Astrocyte of the spinal cord (primary cell): ENCODE data around the gene ADAD2.

ENCODE experiments used
- DNase-seq: peaks from one replicate; pipeline ENCODE4 v3.0.0; 2011; ENCODE audit warnings: low read depth, low spot score
- H3K4me3 ChIP-seq: 2 replicates; pipeline ENCODE4 v1.5.1; 2011; ENCODE audit warnings: low read depth, mild to moderate bottlenecking, low read length, moderate library complexity
- in situ Hi-C: cut with HindIII; loops from 2 replicates; pipeline ENCODE4 v1.10.0; 2017; ENCODE audit warnings: low sequenced_read_pairs
- TF ChIP-seq, protein P1 (sequence below): IDR thresholded peaks from 2 replicates; pipeline ENCODE4 v1.5.1; 2012; ENCODE audit warnings: low read depth, mild to moderate bottlenecking, low read length, inconsistent platforms

Gene ADAD2

DNA sequence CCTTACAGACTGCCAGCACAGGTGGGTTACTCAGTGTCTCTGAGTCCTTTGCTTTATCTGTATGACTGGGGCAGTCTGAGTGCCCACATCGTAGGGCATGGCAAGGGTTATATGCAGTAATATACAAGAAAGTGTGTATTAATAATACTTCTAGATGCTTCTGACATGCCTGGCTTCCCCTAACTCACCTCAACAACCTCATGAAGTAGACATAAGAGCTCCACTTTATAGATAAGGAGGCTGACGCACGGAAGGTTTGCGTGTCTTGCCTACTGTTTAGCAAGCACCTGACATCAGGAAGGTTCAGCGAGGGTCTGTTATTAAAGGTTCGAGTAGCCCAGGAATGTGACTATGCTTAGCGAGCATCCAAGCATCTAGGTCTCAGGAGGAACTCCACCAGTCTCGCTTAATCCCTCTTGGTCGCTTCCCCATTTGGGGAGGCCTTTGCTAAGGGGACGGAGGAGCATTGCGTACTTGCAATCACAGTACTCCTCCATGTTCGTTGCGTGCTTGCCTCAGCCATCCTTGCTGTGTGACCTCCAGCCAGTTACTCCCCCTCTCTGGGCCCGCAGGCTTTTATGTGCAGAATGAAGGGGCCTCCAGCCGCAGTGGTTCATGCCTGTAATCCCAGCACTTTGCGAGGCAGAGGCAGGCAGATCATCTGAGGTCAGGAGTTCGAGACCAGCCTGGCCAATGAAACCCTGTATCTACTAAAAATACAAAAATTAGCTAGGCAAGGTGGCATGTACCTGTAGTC lies 47.2 kb downstream of the ADAD2 start:
- H3K4me3 ChIP-seq: no peak overlapping the region
- no peak for DNase-seq
- in situ Hi-C loops: no loop called here
- TF ChIP-seq, protein P1, sequence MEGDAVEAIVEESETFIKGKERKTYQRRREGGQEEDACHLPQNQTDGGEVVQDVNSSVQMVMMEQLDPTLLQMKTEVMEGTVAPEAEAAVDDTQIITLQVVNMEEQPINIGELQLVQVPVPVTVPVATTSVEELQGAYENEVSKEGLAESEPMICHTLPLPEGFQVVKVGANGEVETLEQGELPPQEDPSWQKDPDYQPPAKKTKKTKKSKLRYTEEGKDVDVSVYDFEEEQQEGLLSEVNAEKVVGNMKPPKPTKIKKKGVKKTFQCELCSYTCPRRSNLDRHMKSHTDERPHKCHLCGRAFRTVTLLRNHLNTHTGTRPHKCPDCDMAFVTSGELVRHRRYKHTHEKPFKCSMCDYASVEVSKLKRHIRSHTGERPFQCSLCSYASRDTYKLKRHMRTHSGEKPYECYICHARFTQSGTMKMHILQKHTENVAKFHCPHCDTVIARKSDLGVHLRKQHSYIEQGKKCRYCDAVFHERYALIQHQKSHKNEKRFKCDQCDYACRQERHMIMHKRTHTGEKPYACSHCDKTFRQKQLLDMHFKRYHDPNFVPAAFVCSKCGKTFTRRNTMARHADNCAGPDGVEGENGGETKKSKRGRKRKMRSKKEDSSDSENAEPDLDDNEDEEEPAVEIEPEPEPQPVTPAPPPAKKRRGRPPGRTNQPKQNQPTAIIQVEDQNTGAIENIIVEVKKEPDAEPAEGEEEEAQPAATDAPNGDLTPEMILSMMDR: no peak

DNA sequence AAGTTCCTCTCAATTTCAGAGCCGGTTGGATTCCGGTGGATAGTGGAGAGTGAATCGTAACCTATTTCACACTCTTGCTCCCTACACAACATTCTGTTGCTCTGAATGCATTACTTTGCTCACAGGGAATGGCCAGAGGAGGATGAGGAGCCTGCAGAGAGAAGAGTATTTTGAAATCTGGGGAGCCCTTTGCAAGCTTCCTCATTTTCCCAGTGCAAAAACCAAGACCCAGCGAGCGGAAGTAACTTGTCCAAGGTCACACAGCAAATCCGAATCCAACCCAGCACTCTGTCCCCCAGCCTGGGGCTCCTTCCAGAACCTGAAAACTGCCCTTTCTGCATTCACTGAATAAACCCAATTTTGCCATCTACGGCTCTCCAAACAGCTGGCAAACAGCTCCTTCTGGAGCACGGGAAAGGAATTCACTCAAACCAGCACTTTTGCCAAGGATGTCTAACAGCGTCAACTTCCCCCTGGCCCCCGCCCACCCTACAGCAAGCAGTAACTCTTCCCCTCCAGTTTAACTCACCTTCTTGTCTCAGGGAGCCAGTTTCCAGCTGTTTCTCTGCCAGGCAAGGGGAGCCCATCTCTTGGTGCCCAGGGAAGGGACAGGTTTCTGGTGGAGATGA lies 48.3 kb downstream of the ADAD2 start:
- DNase-seq: no peak
- in situ Hi-C loops: no loop called here
- H3K4me3 ChIP-seq: no peak overlapping the region
- TF ChIP-seq, protein P1: no peak

DNA sequence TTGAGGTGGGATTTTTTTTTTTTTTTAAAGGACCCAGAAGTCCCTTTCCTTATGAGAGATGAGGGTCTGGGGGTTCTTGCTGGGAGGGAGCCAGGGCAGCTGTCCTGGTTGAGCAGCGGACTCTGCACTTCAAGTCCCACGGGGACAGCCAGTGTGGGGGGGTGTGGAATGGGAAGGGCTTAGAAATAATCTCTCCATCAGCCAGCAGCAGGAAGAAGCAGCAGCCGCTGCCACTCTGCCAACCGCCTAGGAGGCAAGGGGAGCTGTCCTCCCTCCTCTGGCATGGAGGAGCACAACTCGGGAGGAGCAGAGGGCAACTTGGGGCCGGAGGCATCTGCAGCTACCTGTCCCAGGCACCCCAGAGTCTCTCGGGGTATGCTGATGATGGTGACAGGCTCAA lies 49.0 kb downstream of the ADAD2 start, which contains the start of gene KCNG4:
KCNG4 (minus strand) TSS at position 104 of the 400 bp plus-strand sequence. CDS start 2,527 bp downstream, outside the sequence.
- in situ Hi-C loops: no loop called here
- DNase-seq: no peak
- H3K4me3 ChIP-seq: no peak within 1 kb of the TSS
- TF ChIP-seq, protein P1: no peak

DNA sequence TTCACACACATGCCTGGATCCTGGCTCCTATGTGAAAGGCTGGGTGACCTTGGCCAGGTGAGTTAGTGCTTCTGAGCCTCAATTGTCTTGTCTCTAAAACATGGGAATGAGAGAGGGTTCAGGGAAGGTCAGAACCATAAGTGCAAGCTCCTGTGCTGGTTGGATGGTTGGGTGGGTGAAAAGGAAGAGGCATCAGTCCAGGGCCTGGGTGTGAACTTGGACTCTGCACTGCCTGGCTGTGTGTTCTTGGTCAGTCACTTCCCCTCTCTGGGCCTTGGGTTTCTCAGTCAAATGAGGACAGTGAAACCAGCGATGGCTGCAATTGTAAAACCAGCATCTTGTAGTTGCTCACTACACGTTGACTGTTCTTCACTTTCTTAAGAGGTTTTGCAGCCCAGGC lies 49.5 kb downstream of the ADAD2 start:
- no peak for DNase-seq
- in situ Hi-C loops: no loop called here
- H3K4me3 ChIP-seq: no peak overlapping the region
- TF ChIP-seq, protein P1: no peak

DNA sequence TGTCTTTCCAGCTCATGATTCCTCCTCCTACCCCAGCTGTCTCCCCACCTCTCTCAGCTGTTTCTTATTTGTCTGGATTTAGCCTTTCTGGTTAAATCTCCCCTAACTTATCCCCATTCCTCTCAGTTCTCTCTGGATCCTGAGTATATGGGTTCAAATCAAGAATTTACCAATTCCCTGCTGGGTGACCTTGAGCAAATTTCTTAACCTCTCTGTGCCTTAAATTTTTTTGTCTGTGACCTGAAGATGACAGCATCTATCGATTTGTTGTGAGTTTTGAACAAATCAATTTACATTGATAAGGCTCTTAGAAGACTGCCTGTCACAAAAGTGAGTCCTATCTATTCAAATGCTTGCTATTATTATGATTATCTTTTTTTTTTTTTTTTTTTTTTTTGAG lies 50.8 kb downstream of the ADAD2 start:
- in situ Hi-C loops: no loop called here

DNA sequence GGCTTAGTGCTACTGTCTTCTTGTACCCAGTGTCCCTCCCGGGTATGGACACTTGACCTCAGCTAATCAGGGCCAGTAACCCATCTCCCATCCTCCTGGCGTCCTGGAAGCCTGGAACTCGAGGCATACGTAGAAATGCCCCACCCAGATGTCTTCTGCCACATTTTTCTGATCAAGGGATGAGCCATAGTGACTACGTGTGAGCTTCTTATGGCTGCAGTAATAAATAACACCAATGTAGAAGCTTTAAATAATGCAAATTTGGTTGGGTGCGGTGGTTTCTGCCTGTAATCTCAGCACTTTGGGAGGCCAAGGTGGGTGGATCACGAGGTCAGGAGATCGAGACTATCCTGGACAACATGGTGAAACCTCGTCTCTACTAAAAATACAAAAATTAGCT lies 51.9 kb downstream of the ADAD2 start:
- in situ Hi-C loops: no loop called here
- H3K4me3 ChIP-seq: no peak overlapping the region
- TF ChIP-seq, protein P1: no peak
- no peak for DNase-seq

More for the DNA sequence above, 50.8 kb downstream of the ADAD2 start:
- TF ChIP-seq, protein P1: no peak
- no peak for DNase-seq
- H3K4me3 ChIP-seq: no peak overlapping the region
